OCI-LY1 (cell line): Measurements from ENCODE around the gene DCC.

Experiments used
- H2AFZ ChIP-seq: fragments of 200-600 bp; sonication (generic), shearing (Covaris generic); 2 replicates; pipeline ENCODE4 v1.6.0; 2014; ENCODE audit warnings: antibody characterized with exemption, mild to moderate bottlenecking, low read length
- H3F3A ChIP-seq: fragments of 200-600 bp; sonication (generic), shearing (Covaris generic); 2 replicates; pipeline ENCODE4 v1.6.0; 2014; ENCODE audit warnings: mild to moderate bottlenecking, antibody characterized with exemption, low read length, moderate library complexity; ENCODE audit not compliant: insufficient read depth
- H3K27ac ChIP-seq: fragments of 200-600 bp; sonication (generic); 2 replicates; pipeline ENCODE4 v1.5.1; 2014; ENCODE audit warnings: low read length, mixed run types, mild to moderate bottlenecking, low read depth; ENCODE audit not compliant: poor library complexity, severe bottlenecking
- H3K27me3 ChIP-seq: fragments of 200-600 bp; sonication (generic); 2 replicates; pipeline ENCODE4 v1.6.0; 2014; ENCODE audit warnings: antibody characterized with exemption, mild to moderate bottlenecking, low read length, moderate library complexity; ENCODE audit not compliant: insufficient read depth
- H3K36me3 ChIP-seq: fragments of 200-600 bp; sonication (generic); 2 replicates; pipeline ENCODE4 v1.6.1; 2014; ENCODE audit warnings: mild to moderate bottlenecking, antibody characterized with exemption, low read length, moderate library complexity, mixed read lengths; ENCODE audit not compliant: insufficient read depth
- H3K4me1 ChIP-seq: fragments of 200-600 bp; sonication (generic); 2 replicates; pipeline ENCODE4 v1.5.1; 2014; ENCODE audit warnings: mild to moderate bottlenecking, low read length, moderate library complexity; ENCODE audit not compliant: insufficient read depth, severe bottlenecking
- H3K4me2 ChIP-seq: fragments of 200-600 bp; sonication (generic), shearing (Covaris generic); 2 replicates; pipeline ENCODE4 v1.6.1; 2014; ENCODE audit warnings: low read length
- H3K4me3 ChIP-seq: fragments of 200-600 bp; sonication (generic); 2 replicates; pipeline ENCODE4 v1.5.1; 2014; ENCODE audit warnings: low read length, low read depth, mild to moderate bottlenecking, mixed read lengths; ENCODE audit not compliant: poor library complexity, severe bottlenecking
- H3K79me2 ChIP-seq: fragments of 200-600 bp; shearing (Covaris generic); 2 replicates; pipeline ENCODE4 v1.6.1; 2016; ENCODE audit warnings: mixed run types, low read length, mixed read lengths; ENCODE audit not compliant: insufficient read depth
- H3K9ac ChIP-seq: fragments of 200-600 bp; sonication (generic), shearing (Covaris generic); 2 replicates; pipeline ENCODE4 v1.6.1; 2014; ENCODE audit warnings: mild to moderate bottlenecking, low read length, mixed read lengths
- H3K9me2 ChIP-seq: fragments of 200-600 bp; sonication (generic), shearing (Covaris generic); 2 replicates; pipeline ENCODE4 v1.6.1; 2014; ENCODE audit warnings: low read depth, mild to moderate bottlenecking, low read length, mixed read lengths
- H3K9me3 ChIP-seq: fragments of 200-600 bp; shearing (Covaris generic); 2 replicates; pipeline ENCODE4 v1.6.1; 2014; ENCODE audit warnings: low read length, mixed read lengths
- H4K20me1 ChIP-seq: fragments of 200-600 bp; sonication (generic), shearing (Covaris generic); 2 replicates; pipeline ENCODE4 v1.6.0; 2016; ENCODE audit warnings: mild to moderate bottlenecking, low read length; ENCODE audit not compliant: insufficient read depth
- CTCF ChIP-seq: fragments of 200-600 bp; sonication (generic), shearing (Covaris generic); IDR thresholded peaks from 2 replicates; pipeline ENCODE4 v1.5.1; 2017; ENCODE audit warnings: mild to moderate bottlenecking, antibody characterized with exemption, low read length, moderate library complexity, mixed read lengths
- EZH2 ChIP-seq: fragments of 200-600 bp; sonication (generic), shearing (Covaris generic); IDR thresholded peaks from 2 replicates; pipeline ENCODE4 v1.8.0; 2017; ENCODE audit warnings: borderline replicate concordance, mixed run types, mild to moderate bottlenecking, antibody characterized with exemption, low read length, moderate library complexity, mixed read lengths

The DCC gene

GRCh38 chr18:53486296-53486695, 1146.3 kb downstream of the DCC start:
- no peaks in the 10 kb centered on the region for H3K27me3 ChIP-seq
- no peak for TF ChIP-seq EZH2
- TF ChIP-seq CTCF, result no peak
- no peak overlapping the region for H3K27ac ChIP-seq

GRCh38 chr18:53489266-53489665, 1149.3 kb downstream of the DCC start:
- TF ChIP-seq CTCF (no peak), EZH2 (no peak)

More at GRCh38 chr18:53486296-53486695, 1146.3 kb downstream of the DCC start:
- Histone ChIP-seq H3K36me3 (no peaks in the 10 kb centered on the region), H2AFZ (no peak overlapping the region), H3K4me3 (no peak overlapping the region), H3K9me2 (no peaks in the 10 kb centered on the region), H3F3A (no peaks in the 10 kb centered on the region), H3K4me2 (no peak overlapping the region), H3K9ac (no peak overlapping the region), H3K9me3 (no peaks in the 10 kb centered on the region), H3K4me1 (no peaks in the 10 kb centered on the region), H4K20me1 (no peaks in the 10 kb centered on the region), H3K79me2 (no peaks in the 10 kb centered on the region)

GRCh38 chr18:53490019-53490418, 1150.0 kb downstream of the DCC start:
- H3K36me3 ChIP-seq, result no peaks in the 10 kb centered on the region
- H3K9me2 ChIP-seq, result no peaks in the 10 kb centered on the region
- H3K9ac ChIP-seq, result no peak overlapping the region
- H3K27me3 ChIP-seq, result no peaks in the 10 kb centered on the region
- TF ChIP-seq EZH2, result no peak
- no peak for TF ChIP-seq CTCF
- no peaks in the 10 kb centered on the region for H3K4me1 ChIP-seq
- H3K4me2 ChIP-seq, result no peak overlapping the region
- H2AFZ ChIP-seq, result no peak overlapping the region
- H4K20me1 ChIP-seq, result no peaks in the 10 kb centered on the region
- H3K4me3 ChIP-seq, result no peak overlapping the region
- H3K79me2 ChIP-seq, result no peaks in the 10 kb centered on the region
- H3K27ac ChIP-seq, result no peak overlapping the region
- no peaks in the 10 kb centered on the region for H3K9me3 ChIP-seq
- no peaks in the 10 kb centered on the region for H3F3A ChIP-seq

More at GRCh38 chr18:53489266-53489665, 1149.3 kb downstream of the DCC start:
- Histone ChIP-seq H3K36me3 (no peaks in the 10 kb centered on the region), H3K4me1 (no peaks in the 10 kb centered on the region), H4K20me1 (no peaks in the 10 kb centered on the region), H3K9me3 (no peaks in the 10 kb centered on the region), H3K4me3 (no peak overlapping the region), H3K27me3 (no peaks in the 10 kb centered on the region), H3F3A (no peaks in the 10 kb centered on the region), H3K79me2 (no peaks in the 10 kb centered on the region), H3K4me2 (no peak overlapping the region), H3K9ac (no peak overlapping the region), H2AFZ (no peak overlapping the region), H3K9me2 (no peaks in the 10 kb centered on the region), H3K27ac (no peak overlapping the region)
